DND-41 (cell line): ENCODE measurements around the gene TPP1.

ENCODE experiments used
- CTCF ChIP-seq: IDR thresholded peaks from 2 replicates; pipeline ENCODE4 v1.5.1; 2012; ENCODE audit warnings: borderline replicate concordance, low read length, moderate library complexity, mild to moderate bottlenecking; ENCODE audit not compliant: poor library complexity, severe bottlenecking; ENCODE audit errors: extremely low read depth
- EZH2 ChIP-seq: IDR thresholded peaks from 3 replicates; pipeline ENCODE4 v1.6.1; 2012; ENCODE audit warnings: borderline replicate concordance, low read depth, mild to moderate bottlenecking, moderate library complexity, low read length, inconsistent platforms; ENCODE audit not compliant: severe bottlenecking

GRCh38 chr11:6584528-6584927, 34.7 kb downstream of the TPP1 start:
- TF ChIP-seq EZH2 (no peak), CTCF (no peak)
